ENCODE data around the gene SDHAF2. TPM values are rescaled to one million over a fixed set of nuclear protein-coding genes. Genes with fewer than 3 reads are reported as not detected.
A peak's percentile ranks its signal among the peaks of the same experiment; 100 is the strongest.
"Not testable (repeated sequence)": the region's sequence is repeated elsewhere in the genome, so short reads cannot be mapped to it uniquely, and the experiment has no call there.

SDHAF2 gene
- total RNA-seq, 2 donors from 2014 or later, result 33.4 to 39.2 TPM

GRCh38 chr11:61416941-61417340 is 13.0 kb upstream of the SDHAF2 start:
- no peak for DNase-seq
- ATAC-seq, result no peak

GRCh38 chr11:61417670-61418069 is 12.3 kb upstream of the SDHAF2 start:
- no peak for ATAC-seq

More at GRCh38 chr11:61416941-61417340, 13.0 kb upstream of the SDHAF2 start:
- intact Hi-C loops (cut with DNase I, micrococcal nuclease), result no loop called here

GRCh38 chr11:61418136-61418535 is 11.8 kb upstream of the SDHAF2 start:
- DNase-seq (no peak), ATAC-seq (no peak)
- intact Hi-C loops (cut with DNase I, micrococcal nuclease), result no loop called here

More at GRCh38 chr11:61417670-61418069, 12.3 kb upstream of the SDHAF2 start:
- intact Hi-C loops (cut with DNase I, micrococcal nuclease), result no loop called here
- DNase-seq, result no peak

- no peak for ATAC-seq
- intact Hi-C loops (cut with DNase I, micrococcal nuclease), result no loop called here
- DNase-seq, result no peak
Measured at GRCh38 chr11:61422226-61422625, 7.7 kb upstream of the SDHAF2 start.

- intact Hi-C loops (cut with DNase I, micrococcal nuclease), result no loop called here
- no peak for DNase-seq
Measured at GRCh38 chr11:61425367-61426131, 4.4 kb upstream of the SDHAF2 start.

GRCh38 chr11:61429346-61429690 is 606 bp upstream of the SDHAF2 start:
- ATAC-seq (peak; percentile 64), DNase-seq (peak in 1 of 2 donors; percentile 73)
- intact Hi-C loops (cut with DNase I, micrococcal nuclease), result no loop called here

More at GRCh38 chr11:61425367-61426131, 4.4 kb upstream of the SDHAF2 start:
- ATAC-seq, result no peak

GRCh38 chr11:61430839-61431238 is 915 bp downstream of the SDHAF2 start:
- ATAC-seq; intact Hi-C loops (cut with DNase I, micrococcal nuclease); DNase-seq: not testable (repeated sequence)

GRCh38 chr11:61437496-61437895 is 7.6 kb downstream of the SDHAF2 start:
- no peak for ATAC-seq
- intact Hi-C loops (cut with DNase I, micrococcal nuclease), result no loop called here
- no peak for DNase-seq

GRCh38 chr11:61439615-61440014 is 9.7 kb downstream of the SDHAF2 start:
- intact Hi-C loops (cut with DNase I, micrococcal nuclease), result loop anchor here in 1 of 2 donors (10.0 kb wide), 2 partner anchors 75 to 195 kb away; no protein-coding TSS in a partner anchor
- no peak for ATAC-seq
- no peak for DNase-seq

- ATAC-seq, result no peak
- intact Hi-C loops (cut with DNase I, micrococcal nuclease), result loop anchor here in 1 of 2 donors (10.0 kb wide), 2 partner anchors 72 to 192 kb away; no protein-coding TSS in a partner anchor
- DNase-seq, result no peak
Measured at GRCh38 chr11:61442616-61443015, 12.7 kb downstream of the SDHAF2 start.

- ATAC-seq (peak; percentile 52), DNase-seq (no peak)
- intact Hi-C loops (cut with DNase I, micrococcal nuclease), result loop anchor here in 1 of 2 donors (10.0 kb wide), 2 partner anchors 69 to 189 kb away; no protein-coding TSS in a partner anchor
Measured at GRCh38 chr11:61445516-61445915, 15.6 kb downstream of the SDHAF2 start.

GRCh38 chr11:61446211-61446651 is 16.3 kb downstream of the SDHAF2 start:
- intact Hi-C loops (cut with DNase I, micrococcal nuclease), result loop anchor here in 1 of 2 donors (10.0 kb wide), 2 partner anchors 69 to 189 kb away; no protein-coding TSS in a partner anchor
- ATAC-seq (peak; percentile 93), DNase-seq (peak; percentile 83 to 94)

- DNase-seq, result no peak
- intact Hi-C loops (cut with DNase I, micrococcal nuclease), result loop anchor here in 1 of 2 donors (10.0 kb wide), 2 partner anchors 67 to 187 kb away; no protein-coding TSS in a partner anchor
- no peak for ATAC-seq
Measured at GRCh38 chr11:61447601-61448551, 18.0 kb downstream of the SDHAF2 start.

- intact Hi-C loops (cut with DNase I, micrococcal nuclease), result loop anchor here in 1 of 2 donors (10.0 kb wide), 2 partner anchors 66 to 186 kb away; no protein-coding TSS in a partner anchor
- DNase-seq (no peak), ATAC-seq (no peak)
Measured at GRCh38 chr11:61448552-61448927, 18.6 kb downstream of the SDHAF2 start.

- no peak for ATAC-seq
- DNase-seq, result no peak
- intact Hi-C loops (cut with DNase I, micrococcal nuclease), result no loop called here
Measured at GRCh38 chr11:61452825-61453224, 22.9 kb downstream of the SDHAF2 start.

- ATAC-seq, result no peak
Measured at GRCh38 chr11:61453695-61454094, 23.8 kb downstream of the SDHAF2 start.

GRCh38 chr11:61454520-61454919 is 24.6 kb downstream of the SDHAF2 start:
- intact Hi-C loops (cut with DNase I, micrococcal nuclease), result no loop called here
- DNase-seq (no peak), ATAC-seq (no peak)

More at GRCh38 chr11:61453695-61454094, 23.8 kb downstream of the SDHAF2 start:
- no peak for DNase-seq
- intact Hi-C loops (cut with DNase I, micrococcal nuclease), result no loop called here

GRCh38 chr11:61460474-61460881 is 30.6 kb downstream of the SDHAF2 start:
- no peak for ATAC-seq
- DNase-seq, result peak in 1 of 2 donors; percentile 49
- intact Hi-C loops (cut with DNase I, micrococcal nuclease), result no loop called here

- ATAC-seq (peak; percentile 21), DNase-seq (no peak)
- intact Hi-C loops (cut with DNase I, micrococcal nuclease), result no loop called here
Measured at GRCh38 chr11:61460986-61461385, 31.1 kb downstream of the SDHAF2 start.
